Dermis blood vessel endothelial cell (primary cell): ENCODE results near the gene AEN. TPM values are rescaled to one million over a fixed set of nuclear protein-coding genes. Genes with fewer than 3 reads are reported as not detected.
"Not testable (repeated sequence)": the region's sequence is repeated elsewhere in the genome, so short reads cannot be mapped to it uniquely, and the experiment has no call there.

Experiments used
- DNase-seq: peaks from one replicate; pipeline ENCODE4 v3.0.0; 2010
- total RNA-seq: library from RNA; depleted of rRNA; stranded (reverse); fragments of >200 nt; gene quantifications from 2 replicates; pipeline ENCODE4 v1.2.3, GENCODE V29; 2014

Gene AEN
- total RNA-seq, 1 donor from 2014 or later = 58.9 TPM

DNA sequence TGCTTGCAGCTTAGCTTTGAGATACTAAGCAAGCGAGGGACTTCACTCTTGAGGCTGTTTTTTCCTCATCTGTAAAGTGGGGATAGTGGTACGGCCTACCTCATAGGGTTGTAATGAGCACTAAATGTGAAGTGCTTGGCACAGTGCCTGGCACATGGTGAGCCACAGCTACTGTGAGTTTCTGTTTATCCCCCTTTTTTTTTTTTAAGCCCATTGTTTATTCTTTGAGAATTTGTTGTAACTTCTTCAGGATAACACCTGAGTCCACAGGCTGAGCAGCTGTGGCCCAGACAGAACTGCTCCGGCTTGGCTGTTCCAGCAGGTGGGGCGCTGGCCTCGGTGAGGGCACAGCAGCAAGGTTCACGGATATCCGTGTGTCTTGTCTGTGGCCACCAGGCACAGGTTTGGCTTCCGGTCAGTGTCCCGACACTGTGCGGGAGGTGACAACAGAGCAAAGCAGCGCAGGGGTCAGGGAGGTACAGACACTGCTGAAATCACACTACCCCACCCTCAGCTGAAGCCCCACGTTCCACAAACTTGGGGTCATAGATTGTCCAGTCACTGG, 10.4 kb downstream of the AEN start:
- peak; percentile 30 for DNase-seq

DNA sequence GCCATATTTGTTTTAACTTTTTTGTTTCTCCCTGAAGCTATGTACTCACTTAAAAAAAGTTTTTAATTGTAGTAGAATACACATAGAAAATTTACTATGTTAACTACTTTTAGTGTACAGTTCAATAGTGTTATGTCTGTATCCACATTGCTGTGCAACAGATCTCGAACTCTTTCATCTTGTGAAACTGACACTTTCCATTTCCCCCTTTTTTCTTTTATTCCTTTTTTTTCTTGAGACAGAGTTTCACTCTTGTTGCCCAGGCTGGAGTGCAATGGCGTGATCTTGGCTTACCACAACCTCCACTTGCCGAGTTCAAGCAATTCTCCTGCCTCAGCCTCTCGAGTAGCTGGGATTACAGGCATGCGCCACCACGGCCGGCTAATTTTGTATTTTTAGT, 11.7 kb downstream of the AEN start:
- not testable (repeated sequence) for DNase-seq

GRCh38 chr15:88634449-88634848, 13.3 kb downstream of the AEN start:
- no peak for DNase-seq

DNA sequence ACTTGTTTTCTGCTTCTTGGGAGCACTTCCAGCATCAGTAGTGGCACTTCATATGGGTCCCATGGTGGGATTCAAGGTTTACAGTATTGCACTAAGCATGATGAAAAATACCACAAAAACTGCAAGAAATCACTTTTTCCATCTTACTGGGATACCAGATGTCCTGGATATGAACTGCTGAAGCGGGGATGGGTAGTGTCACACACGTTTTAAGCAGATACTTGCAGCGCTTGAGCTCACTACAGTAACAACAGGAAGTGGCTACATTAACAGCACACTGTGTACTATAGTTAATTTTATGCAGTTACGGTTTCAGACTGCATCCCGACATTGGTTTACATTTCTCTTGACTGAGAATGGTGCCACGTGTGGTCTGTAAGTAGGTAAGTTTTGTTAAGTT, 14.2 kb downstream of the AEN start:
- DNase-seq = no peak

- no peak for DNase-seq
Observed at GRCh38 chr15:88636050-88636449, 14.9 kb downstream of the AEN start.

- no peak for DNase-seq
Observed at GRCh38 chr15:88636654-88637053, 15.5 kb downstream of the AEN start.

DNA sequence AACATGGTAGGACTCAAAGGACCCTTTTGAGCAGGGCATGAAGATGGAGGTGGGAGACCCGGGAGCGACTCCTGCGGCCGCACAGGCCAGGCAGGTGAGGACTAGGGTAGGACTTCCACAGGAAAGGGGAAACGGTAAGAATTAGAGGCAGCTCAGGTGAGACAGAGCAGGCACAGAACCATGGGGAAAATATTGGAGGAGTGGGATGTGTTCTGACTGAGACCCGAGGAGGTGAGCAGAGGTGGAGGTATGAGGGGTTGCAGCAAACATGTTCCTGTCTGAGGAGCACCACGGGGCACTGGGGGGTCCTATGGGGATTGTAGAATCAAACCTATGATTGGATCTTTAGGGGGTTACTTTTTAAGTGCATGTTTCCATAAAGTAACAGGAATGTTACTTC, 16.3 kb downstream of the AEN start:
- no peak for DNase-seq

DNA sequence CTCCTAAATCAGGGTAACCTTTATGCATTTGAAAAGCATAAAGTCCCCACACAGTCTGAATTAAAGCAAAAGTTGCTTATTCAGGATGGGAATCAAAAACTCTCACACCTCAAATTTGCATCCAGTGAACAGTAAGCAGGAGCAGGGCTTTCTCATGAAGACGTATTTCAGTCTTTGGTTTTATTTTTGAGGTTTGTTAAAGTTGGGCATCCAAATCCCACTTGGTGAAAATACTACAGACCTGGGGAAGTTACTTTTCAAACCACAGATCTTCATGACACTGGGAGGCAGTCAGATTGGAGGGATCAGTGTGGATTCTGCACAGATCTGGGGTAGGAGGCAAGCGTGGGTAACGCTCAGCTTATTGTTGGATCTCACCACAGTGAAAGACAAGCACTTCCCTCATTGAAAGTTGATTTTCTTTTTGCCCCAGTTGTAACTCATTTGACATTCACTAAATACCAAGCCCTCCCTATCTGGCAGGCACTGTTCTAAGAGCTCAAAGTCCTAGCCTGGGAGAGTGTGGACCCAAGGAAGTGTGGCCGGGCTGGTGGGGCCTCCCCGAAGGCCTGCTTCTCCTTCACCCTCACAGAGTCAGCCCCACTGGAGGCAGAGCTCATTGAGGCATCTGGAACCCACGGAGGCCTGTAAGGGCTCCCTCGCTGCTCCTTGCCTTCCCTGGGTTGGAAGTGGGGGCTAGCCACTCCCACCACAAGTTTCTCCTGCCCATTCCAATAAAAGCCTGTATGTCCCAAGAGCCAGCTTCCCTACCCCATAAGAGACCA, 16.9 kb downstream of the AEN start:
- no peak for DNase-seq

DNA sequence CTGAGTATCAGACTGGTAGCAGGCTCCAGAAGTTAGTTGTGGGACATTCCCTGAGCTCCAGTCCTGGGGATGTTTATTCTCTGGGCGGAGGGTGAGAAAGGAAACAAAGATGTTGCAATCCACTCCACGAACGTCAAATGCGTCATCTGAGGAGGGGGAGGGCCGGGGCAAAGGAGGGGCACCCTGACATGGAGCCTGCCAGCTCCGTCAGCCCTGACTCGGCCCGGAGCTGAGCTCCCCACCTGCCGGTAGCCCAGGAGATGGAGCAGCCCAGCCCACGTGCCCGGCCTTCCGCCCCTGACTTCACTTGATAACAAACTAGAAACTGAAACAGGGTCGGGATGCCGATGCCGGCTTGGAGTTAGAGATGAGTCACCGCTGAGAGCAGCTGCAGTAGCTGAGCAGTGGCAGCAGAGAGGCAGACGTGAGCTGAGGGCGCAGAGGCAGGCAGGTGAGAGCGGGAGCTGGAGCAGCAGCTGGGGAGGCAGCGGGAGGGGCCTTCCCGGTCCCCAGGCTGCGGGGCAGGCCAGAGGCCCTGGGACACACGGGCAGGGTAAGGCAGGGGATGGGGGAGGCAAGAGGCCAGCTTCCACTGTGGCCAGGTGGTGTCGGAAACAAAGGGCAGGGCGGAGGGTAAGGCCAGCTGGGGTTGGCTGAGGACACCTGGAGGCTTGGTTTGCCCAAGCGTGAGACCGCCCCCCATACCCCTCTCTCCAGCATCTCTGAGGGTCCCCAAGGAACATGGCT, 17.7 kb downstream of the AEN start, which contains the start of gene ISG20:
Gene ISG20 (plus strand): TSS at position 391 of the 747 bp plus-strand sequence. CDS start 351 bp downstream, at position 742.
- DNase-seq = peak; percentile 99

- no peak for DNase-seq
Observed at GRCh38 chr15:88641959-88642452, 20.9 kb downstream of the AEN start.

DNA sequence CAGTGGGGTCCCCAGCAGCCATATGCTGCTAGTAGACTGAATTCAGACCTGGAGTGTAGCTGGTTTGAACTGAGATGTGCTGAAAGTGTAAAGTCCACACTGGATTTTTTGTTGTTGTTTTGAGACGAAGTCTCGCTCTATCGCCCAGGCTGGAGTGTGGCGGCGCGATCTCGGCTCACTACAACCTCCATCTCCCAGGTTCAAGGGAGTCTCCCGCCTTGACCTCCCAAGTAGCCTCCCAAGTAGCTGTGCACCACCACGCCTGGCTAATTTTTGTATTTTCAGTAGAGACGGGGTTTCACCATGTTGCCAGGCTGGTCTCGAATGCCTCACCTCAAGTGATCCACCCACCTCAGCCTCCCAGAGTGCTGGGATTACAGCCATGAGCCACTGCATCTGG, 21.4 kb downstream of the AEN start:
- DNase-seq = not testable (repeated sequence)

DNA sequence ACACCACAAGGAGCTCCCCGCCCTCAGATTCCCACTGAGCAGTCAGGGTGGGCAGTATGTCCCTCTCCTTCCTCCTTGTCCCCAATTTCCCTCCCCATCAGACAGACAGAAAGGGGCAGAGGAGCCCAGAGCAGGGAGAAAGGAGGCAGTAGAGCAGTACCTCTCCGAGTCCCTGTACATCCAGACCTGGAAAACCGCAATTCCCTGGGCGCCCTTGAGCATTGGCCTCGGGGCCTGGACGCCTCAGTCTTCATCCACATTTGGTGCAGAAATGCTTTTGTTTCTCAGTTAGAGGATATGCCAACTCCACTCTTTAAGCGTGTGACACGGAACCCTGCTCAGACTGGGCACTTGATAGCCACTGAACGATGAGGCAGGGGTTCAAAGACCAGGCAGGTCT, 23.6 kb downstream of the AEN start:
- no peak for DNase-seq

DNA sequence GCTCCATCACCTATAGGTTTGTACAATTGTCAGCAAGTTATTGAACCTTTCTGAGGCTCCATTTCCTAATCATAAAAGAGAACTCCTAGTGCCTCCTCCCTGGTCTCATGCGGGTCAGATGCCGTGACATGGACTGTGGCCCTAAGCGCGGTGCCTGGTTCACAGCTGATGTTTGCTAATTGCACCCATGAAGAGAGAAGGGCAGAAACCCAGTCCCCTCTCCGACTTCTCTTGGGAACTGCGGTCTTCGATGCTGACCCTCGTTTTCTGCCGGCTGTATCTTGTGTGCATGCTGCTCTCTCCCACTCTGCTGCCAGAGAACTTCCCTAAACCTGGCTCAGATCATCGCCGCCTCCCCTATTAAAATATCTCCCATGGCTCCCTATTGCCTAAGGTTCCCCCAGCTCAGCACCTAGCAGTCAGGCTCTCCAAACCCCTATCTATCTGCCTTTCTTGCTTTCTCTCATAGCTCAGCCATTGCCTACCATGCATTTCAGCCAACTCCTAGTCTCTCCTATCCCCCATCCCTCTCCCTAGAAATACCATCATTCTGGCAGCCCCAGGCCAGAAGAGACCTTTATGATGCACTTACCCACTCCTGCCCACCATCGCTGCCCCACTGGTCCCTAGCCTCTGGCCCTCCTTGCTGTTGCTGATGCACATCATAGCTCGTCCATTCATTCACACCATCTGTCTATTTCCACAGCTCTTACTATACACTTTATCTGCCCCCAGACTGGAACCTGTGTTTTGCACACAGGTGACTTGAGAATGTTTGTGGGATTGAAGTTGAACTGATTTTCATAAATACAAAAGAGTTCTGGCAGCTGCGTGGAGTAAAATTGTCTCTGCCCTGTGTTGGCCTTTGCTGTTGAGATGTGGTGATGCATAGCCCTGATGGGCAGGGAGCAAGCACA, 24.3 kb downstream of the AEN start:
- DNase-seq = no peak

DNA sequence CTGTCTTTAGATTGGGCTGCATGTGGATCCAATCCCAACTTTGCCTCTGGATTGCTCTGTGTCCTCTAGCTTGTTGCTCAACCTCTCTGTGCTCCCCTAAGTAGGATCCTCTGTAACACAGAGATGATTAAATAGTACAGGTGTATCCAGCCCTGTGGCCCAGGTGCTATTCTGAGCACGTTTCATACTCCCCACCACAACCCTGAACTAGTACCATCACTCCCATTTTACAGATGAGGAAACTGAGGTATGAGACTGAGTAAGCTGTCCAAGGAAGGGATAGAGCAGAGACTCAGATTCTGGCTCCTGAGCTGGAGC, 24.9 kb downstream of the AEN start:
- no peak for DNase-seq

- DNase-seq = no peak
Observed at GRCh38 chr15:88646951-88647350, 25.8 kb downstream of the AEN start.

- DNase-seq = no peak
Observed at GRCh38 chr15:88647351-88648105, 26.4 kb downstream of the AEN start.

DNA sequence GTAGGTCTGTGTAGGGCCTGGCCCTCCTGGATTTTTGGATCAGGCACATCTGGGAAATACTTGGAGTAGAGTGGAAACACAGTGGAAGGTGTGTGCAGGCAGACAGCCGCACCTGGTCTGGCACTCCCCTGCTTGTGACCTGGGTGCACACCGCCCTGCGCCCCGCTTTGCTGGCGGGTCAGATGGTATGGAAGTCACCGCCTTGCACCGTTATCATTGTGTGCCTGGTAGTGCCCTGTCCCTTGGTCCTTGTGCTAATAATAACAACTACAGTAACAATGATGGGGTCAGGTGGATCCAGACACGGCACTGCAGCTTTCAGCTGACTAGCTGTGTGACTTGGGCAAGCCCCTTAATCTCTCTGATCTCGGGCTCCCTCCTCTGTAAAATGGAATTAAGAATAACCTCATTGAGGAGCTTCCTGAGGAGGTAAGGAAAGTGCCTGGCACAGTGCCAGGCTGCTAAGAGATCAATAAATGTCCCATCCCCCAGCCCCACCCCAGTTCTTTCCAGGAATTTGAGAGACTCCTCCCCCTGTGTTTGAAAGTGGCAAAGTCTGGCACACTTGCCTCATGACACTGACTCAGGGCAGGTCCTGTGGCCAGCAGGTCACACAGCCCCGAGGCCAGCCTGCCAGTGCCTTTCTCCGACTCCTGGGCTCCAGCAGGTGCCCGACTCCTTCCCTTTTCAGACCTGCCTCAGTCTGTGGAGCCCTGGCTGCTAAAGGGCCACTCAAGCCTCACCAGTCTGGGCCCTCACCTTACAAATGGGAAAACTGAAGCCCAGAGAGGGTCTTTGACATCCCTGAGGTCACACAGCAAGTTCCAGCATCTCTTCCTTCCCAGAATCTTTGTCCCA, 27.4 kb downstream of the AEN start:
- DNase-seq = peak; percentile 63

- peak; percentile 96 for DNase-seq
Observed at GRCh38 chr15:88649286-88649733, 28.2 kb downstream of the AEN start.

DNA sequence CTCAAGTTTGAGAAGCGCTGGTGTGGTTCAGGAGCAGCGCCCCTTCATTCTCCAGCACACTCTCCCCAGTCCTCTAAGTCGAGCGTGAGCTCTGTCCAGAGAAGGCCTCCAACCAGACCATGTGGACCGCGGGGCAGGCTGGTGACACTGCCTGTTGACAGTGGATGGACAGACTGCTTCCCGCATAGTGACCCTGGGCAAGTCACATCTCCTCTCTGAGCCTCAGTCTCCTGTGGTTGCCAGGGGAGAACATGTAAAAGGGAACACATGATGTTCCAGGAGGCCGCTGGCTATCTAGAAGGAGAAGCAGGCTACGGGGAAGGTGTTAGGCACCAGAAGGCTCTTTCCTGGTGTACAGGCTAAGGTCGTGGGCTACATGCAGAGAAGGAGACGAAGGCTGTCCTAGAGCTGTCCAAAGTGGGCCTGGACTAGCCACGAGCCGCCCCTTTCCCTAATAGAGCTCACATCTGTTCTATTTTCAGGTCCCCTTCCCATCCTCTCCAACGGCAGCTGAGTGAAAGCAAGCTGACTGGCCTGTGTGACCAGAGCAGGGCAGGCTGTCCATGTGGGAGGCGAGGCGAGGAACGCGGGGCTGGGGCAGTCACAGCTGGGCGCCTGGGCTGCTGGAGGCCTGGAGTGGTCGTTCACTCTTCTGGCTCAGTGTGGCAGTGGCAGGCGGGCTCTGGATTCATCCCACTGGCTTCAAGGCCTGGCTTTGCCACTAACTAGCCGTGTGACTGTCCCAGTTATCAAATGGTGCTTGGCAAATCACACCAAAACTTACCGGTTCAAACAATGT, 28.8 kb downstream of the AEN start:
- no peak for DNase-seq

- DNase-seq = no peak
Observed at GRCh38 chr15:88650556-88650955, 29.4 kb downstream of the AEN start.
